Vagina (tissue), 2 donors: Measurements from ENCODE around the gene C1QC. TPM values are rescaled to one million over a fixed set of nuclear protein-coding genes. Genes with fewer than 3 reads are reported as not detected.
A peak's percentile ranks its signal among the peaks of the same experiment; 100 is the strongest.

Experiments used
- DNase-seq, 2 donors: peaks; one replicate each; pipeline ENCODE4 v3.0.0-alpha.2; 2017; ENCODE audit errors: extremely low spot score in 2 of 2
- H3K27ac ChIP-seq: fragments of 200-600 bp; sonication (generic); one replicate; pipeline ENCODE4 v1.5.1; 2019
- H3K27me3 ChIP-seq: fragments of 200-600 bp; sonication (generic); one replicate; pipeline ENCODE4 v1.5.1; 2019
- H3K36me3 ChIP-seq, 2 donors: fragments of 200-600 bp; sonication (generic); one replicate each; pipeline ENCODE4 v1.5.1; 2017 to 2019
- H3K4me1 ChIP-seq: fragments of 200-600 bp; sonication (generic); one replicate; pipeline ENCODE4 v1.5.1; 2019
- H3K4me3 ChIP-seq, 2 donors: fragments of 200-600 bp; sonication (generic); 1 replicate in 1 of 2; 2 replicates in 1 of 2; pipeline ENCODE4 v1.5.1; 2016 to 2019
- H3K9me3 ChIP-seq: fragments of 200-600 bp; sonication (generic); one replicate; pipeline ENCODE4 v1.5.1; 2019
- POLR2A ChIP-seq, 2 donors: fragments of 450-650 bp; IDR thresholded peaks; one replicate each; pipeline ENCODE4 v1.6.1; 2017; ENCODE audit warnings: antibody characterized with exemption in 2 of 2, mild to moderate bottlenecking in 2 of 2, moderate library complexity in 2 of 2
- POLR2AphosphoS5 ChIP-seq, 2 donors: sonication (generic); formaldehyde crosslinking; IDR thresholded peaks; one replicate each; pipeline ENCODE4 v1.9.0; 2017; ENCODE audit warnings: antibody characterized with exemption in 2 of 2, mild to moderate bottlenecking in 2 of 2, low read depth in 1 of 2; ENCODE audit not compliant: insufficient read depth in 1 of 2
- intact Hi-C: fragments of 100-400 bp; cut with DNase I; formaldehyde crosslinking; loops from one replicate; pipeline ENCODE4 v1.15.1; 2023
- total RNA-seq: library from RNA; depleted of rRNA; stranded (reverse); fragments of >200 nt; gene quantifications from one replicate; pipeline ENCODE4 v1.2.3, GENCODE V29; 2016
- TF ChIP-seq, protein P1 (sequence below), 3 experiments: fragments of 450-650 bp in 2 of 3; fragments of 200-600 bp in 1 of 3; sonication (generic) in 1 of 3; IDR thresholded peaks; one replicate each; pipeline ENCODE4 v1.5.1; 2017 to 2019; ENCODE audit warnings: antibody characterized with exemption in 3 of 3, mild to moderate bottlenecking in 2 of 3, moderate library complexity in 2 of 3

C1QC gene
- total RNA-seq: 128 TPM

DNA sequence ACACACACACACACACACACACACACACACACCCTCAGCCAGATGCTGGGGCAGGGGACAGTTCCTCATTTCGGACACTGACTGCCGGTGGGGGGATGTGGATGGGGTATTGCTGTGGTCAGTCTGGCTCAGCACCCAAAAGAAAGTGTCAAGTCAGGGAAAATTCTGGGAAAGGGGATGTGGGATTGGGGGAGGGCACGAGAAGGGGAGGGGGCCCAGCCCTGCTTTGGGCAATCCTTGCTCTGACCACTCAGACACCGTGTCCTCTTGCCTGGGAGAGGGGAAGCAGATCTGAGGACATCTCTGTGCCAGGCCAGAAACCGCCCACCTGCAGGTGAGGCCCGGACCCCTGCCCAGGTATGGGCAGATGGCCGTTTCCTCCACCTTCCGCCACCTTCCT, at the start of gene C1QC:
C1QC (plus strand) TSS at position 253 of the 400 bp plus-strand sequence. CDS start 391 bp downstream, outside the sequence.
- no peak for DNase-seq
- Histone ChIP-seq H3K4me1 (no peaks in the 10 kb centered on the region), H3K27me3 (no peaks in the 10 kb centered on the region), H3K36me3 (no peaks in the 10 kb centered on the region), H3K4me3 (peak within 1 kb of the TSS in 1 of 2 donors; percentile 7), H3K27ac (no peak within 1 kb of the TSS), H3K9me3 (no peaks in the 10 kb centered on the region)
- intact Hi-C loops: loop anchor here (5.0 kb wide), 1 partner anchor 226 kb away; no protein-coding TSS in a partner anchor
- TF ChIP-seq, protein P1, sequence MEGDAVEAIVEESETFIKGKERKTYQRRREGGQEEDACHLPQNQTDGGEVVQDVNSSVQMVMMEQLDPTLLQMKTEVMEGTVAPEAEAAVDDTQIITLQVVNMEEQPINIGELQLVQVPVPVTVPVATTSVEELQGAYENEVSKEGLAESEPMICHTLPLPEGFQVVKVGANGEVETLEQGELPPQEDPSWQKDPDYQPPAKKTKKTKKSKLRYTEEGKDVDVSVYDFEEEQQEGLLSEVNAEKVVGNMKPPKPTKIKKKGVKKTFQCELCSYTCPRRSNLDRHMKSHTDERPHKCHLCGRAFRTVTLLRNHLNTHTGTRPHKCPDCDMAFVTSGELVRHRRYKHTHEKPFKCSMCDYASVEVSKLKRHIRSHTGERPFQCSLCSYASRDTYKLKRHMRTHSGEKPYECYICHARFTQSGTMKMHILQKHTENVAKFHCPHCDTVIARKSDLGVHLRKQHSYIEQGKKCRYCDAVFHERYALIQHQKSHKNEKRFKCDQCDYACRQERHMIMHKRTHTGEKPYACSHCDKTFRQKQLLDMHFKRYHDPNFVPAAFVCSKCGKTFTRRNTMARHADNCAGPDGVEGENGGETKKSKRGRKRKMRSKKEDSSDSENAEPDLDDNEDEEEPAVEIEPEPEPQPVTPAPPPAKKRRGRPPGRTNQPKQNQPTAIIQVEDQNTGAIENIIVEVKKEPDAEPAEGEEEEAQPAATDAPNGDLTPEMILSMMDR (IDR thresholded peaks at IDR 0.05): no peak
- no peak for TF ChIP-seq POLR2AphosphoS5 (IDR thresholded peaks at IDR 0.05; ENCODE audit: insufficient read depth in 1 of 2, low read depth in 1 of 2)

DNA sequence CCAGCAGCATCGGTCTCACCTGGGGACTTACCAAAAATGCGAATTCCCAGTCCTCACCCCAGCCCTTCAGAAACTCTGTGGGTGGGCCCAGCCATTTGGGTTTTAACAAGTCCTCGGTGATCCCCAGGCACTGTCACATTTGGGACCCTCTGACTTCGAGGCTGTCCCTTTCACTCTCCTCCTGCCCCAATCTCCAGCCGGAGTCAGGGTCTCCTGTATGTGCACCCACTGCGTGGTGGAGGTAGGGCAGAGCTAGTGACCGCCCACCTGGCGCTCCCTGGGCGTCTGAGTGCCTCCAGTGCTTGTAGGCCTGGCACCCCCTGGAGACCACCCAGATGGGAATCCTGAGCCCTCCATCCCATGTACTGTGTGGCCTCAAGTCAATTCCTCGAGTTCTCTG, 49.0 kb upstream of the C1QC start:
- intact Hi-C loops: no loop called here
- no peak overlapping the region for H3K4me3 ChIP-seq
- H3K27me3 ChIP-seq: no peaks in the 10 kb centered on the region
- TF ChIP-seq POLR2A (IDR thresholded peaks at IDR 0.05): no peak
- TF ChIP-seq, protein P1 (IDR thresholded peaks at IDR 0.05): no peak
- no peak for TF ChIP-seq POLR2AphosphoS5 (IDR thresholded peaks at IDR 0.05; ENCODE audit: insufficient read depth in 1 of 2, low read depth in 1 of 2)
- DNase-seq: no peak
- H3K4me1 ChIP-seq: no peaks in the 10 kb centered on the region
- no peaks in the 10 kb centered on the region for H3K36me3 ChIP-seq
- H3K9me3 ChIP-seq: no peaks in the 10 kb centered on the region
- H3K27ac ChIP-seq: no peak overlapping the region

DNA sequence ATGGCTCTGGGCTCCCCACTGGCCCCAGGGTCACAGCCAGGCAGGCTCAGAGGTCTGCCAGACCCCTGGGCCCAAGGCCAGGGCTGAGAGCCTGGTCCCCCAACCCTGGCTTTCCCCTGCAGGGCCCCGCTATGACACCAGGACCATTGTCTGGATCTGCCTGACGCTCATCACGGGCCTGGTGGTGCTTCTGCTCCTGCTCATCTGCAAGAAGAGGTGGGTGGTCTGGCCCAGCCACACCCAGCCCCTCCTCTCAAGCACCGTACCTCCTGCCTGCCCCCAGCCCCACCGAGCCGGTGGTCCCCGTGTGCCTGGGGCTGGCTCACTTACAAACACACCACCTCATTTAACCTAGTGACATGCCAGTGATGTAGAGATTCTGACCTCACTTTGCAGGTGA, 48.3 kb upstream of the C1QC start:
- no peaks in the 10 kb centered on the region for H3K4me1 ChIP-seq
- no peaks in the 10 kb centered on the region for H3K27me3 ChIP-seq
- no peak overlapping the region for H3K4me3 ChIP-seq
- TF ChIP-seq POLR2AphosphoS5 (IDR thresholded peaks at IDR 0.05; ENCODE audit: insufficient read depth in 1 of 2, low read depth in 1 of 2): no peak
- TF ChIP-seq POLR2A (IDR thresholded peaks at IDR 0.05): no peak
- TF ChIP-seq, protein P1 (IDR thresholded peaks at IDR 0.05): no peak
- intact Hi-C loops: no loop called here
- no peak overlapping the region for H3K27ac ChIP-seq
- no peak for DNase-seq
- H3K9me3 ChIP-seq: no peaks in the 10 kb centered on the region
- no peaks in the 10 kb centered on the region for H3K36me3 ChIP-seq

DNA sequence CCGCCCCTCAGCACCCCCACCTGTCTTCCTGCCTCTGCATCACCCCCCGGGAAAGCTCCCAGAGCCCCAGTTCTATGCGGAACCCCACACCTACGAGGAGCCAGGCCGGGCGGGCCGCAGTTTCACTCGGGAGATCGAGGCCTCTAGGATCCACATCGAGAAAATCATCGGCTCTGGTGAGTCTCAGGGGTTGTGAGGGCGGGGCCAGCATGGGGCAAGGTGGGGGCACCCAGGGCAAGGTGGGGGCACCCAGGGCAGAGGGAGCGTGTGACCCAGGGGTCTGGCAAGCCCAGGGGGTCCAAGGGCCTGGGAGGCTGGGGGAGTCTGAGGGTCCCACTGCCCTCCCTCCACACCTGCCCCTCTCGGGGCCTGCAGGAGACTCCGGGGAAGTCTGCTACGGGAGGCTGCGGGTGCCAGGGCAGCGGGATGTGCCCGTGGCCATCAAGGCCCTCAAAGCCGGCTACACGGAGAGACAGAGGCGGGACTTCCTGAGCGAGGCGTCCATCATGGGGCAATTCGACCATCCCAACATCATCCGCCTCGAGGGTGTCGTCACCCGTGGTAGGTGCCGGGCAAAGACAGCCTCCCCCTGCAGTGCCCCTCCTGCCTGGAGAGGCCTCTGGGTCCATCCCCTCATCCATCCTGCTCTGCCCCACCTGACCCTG, 46.0 kb upstream of the C1QC start:
- Histone ChIP-seq H3K27ac (no peak overlapping the region), H3K4me3 (no peak overlapping the region), H3K36me3 (no peaks in the 10 kb centered on the region), H3K4me1 (no peaks in the 10 kb centered on the region), H3K27me3 (no peaks in the 10 kb centered on the region), H3K9me3 (no peaks in the 10 kb centered on the region)
- DNase-seq: no peak
- TF ChIP-seq POLR2A (IDR thresholded peaks at IDR 0.05): no peak
- TF ChIP-seq, protein P1 (IDR thresholded peaks at IDR 0.05): no peak
- TF ChIP-seq POLR2AphosphoS5 (IDR thresholded peaks at IDR 0.05; ENCODE audit: insufficient read depth in 1 of 2, low read depth in 1 of 2): no peak
- intact Hi-C loops: no loop called here

DNA sequence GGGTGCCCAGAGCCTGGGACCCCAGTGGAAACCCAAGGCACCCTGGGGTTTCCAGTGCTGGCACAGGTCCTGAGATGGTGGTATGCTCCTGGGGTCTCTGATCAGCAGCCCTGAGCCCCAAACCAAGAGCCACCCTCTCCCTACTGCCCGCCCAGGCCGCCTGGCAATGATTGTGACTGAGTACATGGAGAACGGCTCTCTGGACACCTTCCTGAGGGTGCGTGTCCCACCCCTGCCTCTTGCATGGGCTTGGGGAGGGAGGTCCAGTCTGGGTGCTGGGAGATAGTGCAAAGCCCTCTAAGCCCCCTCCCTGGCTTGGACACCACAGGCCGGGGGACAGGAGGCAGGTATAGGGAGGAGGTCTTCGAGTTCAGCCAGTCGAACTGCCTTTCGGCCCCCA, 45.4 kb upstream of the C1QC start:
- Histone ChIP-seq H3K4me3 (no peak overlapping the region), H3K27me3 (no peaks in the 10 kb centered on the region), H3K27ac (no peak overlapping the region), H3K4me1 (no peaks in the 10 kb centered on the region), H3K9me3 (no peaks in the 10 kb centered on the region), H3K36me3 (no peaks in the 10 kb centered on the region)
- TF ChIP-seq, protein P1 (IDR thresholded peaks at IDR 0.05): no peak
- no peak for TF ChIP-seq POLR2A (IDR thresholded peaks at IDR 0.05)
- intact Hi-C loops: no loop called here
- DNase-seq: no peak
